GM12878 (cell line): ENCODE measurements around the gene NPPB. TPM values are rescaled to one million over a fixed set of nuclear protein-coding genes. Genes with fewer than 3 reads are reported as not detected.

Experiments used
- ATAC-seq: fragments of 200-7000 bp; cut with Tn5 transposase; 3 replicates; pipeline ENCODE4 v1.9.1; 2020; ENCODE audit warnings: mild to moderate bottlenecking, moderate library complexity
- BruUV-seq: library from RNA; stranded (reverse); fragments of 400-500 nt; replicated peaks from 2 replicates; lab custom pipeline; 2021; lab: Mats Ljungman, UMichigan
- CTCF ChIA-PET: fragments of 300-600 bp; sonication (Branson Sonifier 250); formaldehyde crosslinking; extraction: SDS; loops from one replicate; lab custom pipeline; 2021; ENCODE audit warnings: inconsistent platforms; lab: Yijun Ruan, JAX
- POLR2A ChIA-PET: fragments of 350-600 bp; formaldehyde crosslinking; extraction: SDS; loops from one replicate; lab custom pipeline; 2021; ENCODE audit warnings: inconsistent platforms; lab: Charles Lee
- RAD21 ChIA-PET: fragments of 300-600 bp; sonication (Branson Sonifier 250); formaldehyde crosslinking; loops from one replicate; lab custom pipeline; 2023; ENCODE audit warnings: antibody characterized with exemption; ENCODE audit not compliant: unreplicated experiment; lab: Charles Lee
- SMC1A ChIA-PET: fragments of 300-600 bp; sonication (Branson Sonifier 250); formaldehyde crosslinking; loops from one replicate; lab custom pipeline; 2023; ENCODE audit not compliant: unreplicated experiment, uncharacterized antibody; lab: Charles Lee
- DNase-seq: peaks from one replicate; pipeline ENCODE4 v3.0.0-alpha.2; 2011; ENCODE audit warnings: low read depth, low spot score
- FAIRE-seq: peaks from 3 replicates; lab custom pipeline; 2011; peaks lifted over from hg19 to GRCh38; lab: Jason Lieb, UNC
- H2AFZ ChIP-seq: 2 replicates; pipeline ENCODE4 v1.6.0; 2011; ENCODE audit warnings: low read depth, low read length, control low read depth; ENCODE audit not compliant: control insufficient read depth
- H3K27ac ChIP-seq: 2 replicates; pipeline ENCODE4 v1.5.1; 2011; ENCODE audit warnings: control low read depth; ENCODE audit not compliant: control insufficient read depth, insufficient read depth
- H3K27me3 ChIP-seq, 2 experiments: replicated peaks in 1 of 2; 2 replicates each; pipeline versions ENCODE4 v1.6.0 to v1.6.1; 2011; ENCODE audit warnings: low read length in 1 of 2; ENCODE audit not compliant: control insufficient read depth in 2 of 2, insufficient read depth in 2 of 2
- H3K36me3 ChIP-seq, 2 experiments: 2 replicates each; pipeline ENCODE4 v1.5.1; 2011; ENCODE audit warnings: low read length in 1 of 2; ENCODE audit not compliant: control insufficient read depth in 2 of 2, insufficient read depth in 2 of 2
- H3K4me1 ChIP-seq: 2 replicates; pipeline ENCODE4 v1.6.1; 2011; ENCODE audit warnings: mild to moderate bottlenecking, low read length, moderate library complexity, mixed read lengths; ENCODE audit not compliant: control insufficient read depth, insufficient read depth
- H3K4me2 ChIP-seq: 2 replicates; pipeline ENCODE4 v1.6.0; 2011; ENCODE audit warnings: control low read depth; ENCODE audit not compliant: control insufficient read depth, insufficient read depth
- H3K4me3 ChIP-seq: fragments of 200-600 bp; sonication (generic); 2 replicates; pipeline ENCODE4 v1.5.1; 2016
- H3K79me2 ChIP-seq: 2 replicates; pipeline ENCODE4 v1.6.0; 2011; ENCODE audit warnings: low read length; ENCODE audit not compliant: control insufficient read depth, insufficient read depth
- H3K9ac ChIP-seq: 2 replicates; pipeline ENCODE4 v1.8.0; 2011; ENCODE audit warnings: low read length, control low read depth, mixed read lengths; ENCODE audit not compliant: control insufficient read depth, insufficient read depth
- H3K9me3 ChIP-seq: replicated peaks from 3 replicates; pipeline ENCODE4 v1.5.1; 2011; ENCODE audit warnings: mild to moderate bottlenecking, low read length; ENCODE audit not compliant: control insufficient read depth, insufficient read depth
- H4K20me1 ChIP-seq: 2 replicates; pipeline ENCODE4 v1.6.0; 2011; ENCODE audit not compliant: control insufficient read depth, insufficient read depth
- CEBPZ ChIP-seq: fragments of 150-350 bp; IDR thresholded peaks from 2 replicates; pipeline ENCODE4 v1.6.1; 2016; ENCODE audit warnings: low read depth, low read length
- HDGF ChIP-seq: fragments of 450-650 bp; IDR thresholded peaks from 2 replicates; pipeline ENCODE4 v1.6.1; 2016; ENCODE audit warnings: antibody characterized with exemption
- IRF5 ChIP-seq: fragments of 450-650 bp; IDR thresholded peaks from 2 replicates; pipeline ENCODE4 v1.6.1; 2017; ENCODE audit warnings: borderline replicate concordance
- MYB ChIP-seq: fragments of 150-350 bp; IDR thresholded peaks from 2 replicates; pipeline ENCODE4 v1.6.1; 2014; ENCODE audit warnings: mild to moderate bottlenecking, low read depth, low read length, borderline replicate concordance
- POLR2A ChIP-seq: IDR thresholded peaks from 2 replicates; pipeline ENCODE4 v1.6.1; 2011; ENCODE audit warnings: low read depth, mild to moderate bottlenecking, low read length
- PRDM15 ChIP-seq: fragments of 450-650 bp; formaldehyde crosslinking; IDR thresholded peaks from 2 replicates; pipeline ENCODE4 v1.4.0; 2020; ENCODE audit warnings: mild to moderate bottlenecking, moderate library complexity
- WGBS: methylation state at CpG from one replicate; pipeline ENCODE4 v1.1.6; 2016; ENCODE audit warnings: low lambda C conversion rate; ENCODE audit not compliant: insufficient replicate concordance, insufficient coverage; ENCODE audit errors: missing lambda C conversion rate; 5-methylcytosine and 5-hydroxymethylcytosine counted together
- in situ Hi-C: fragments of 300-500 bp; cut with MboI; formaldehyde crosslinking; loops from 9 replicates; pipeline ENCODE4 v1.14.3; 2018; ENCODE audit warnings: mixed read lengths
- intact Hi-C: fragments of 100-400 bp; cut with micrococcal nuclease; formaldehyde crosslinking; loops from one replicate; pipeline ENCODE4 v1.14.2; 2022; ENCODE audit not compliant: unreplicated experiment
- polyA plus RNA-seq, 11 experiments: library from polyadenylated mRNA; depleted of rRNA in 4 of 11; unstranded in 6 of 11; stranded (reverse) in 5 of 11; fragments of >200 nt; fragmentation: Nextera tagmentation in 4 of 11; fragmentation: Illumina TruSeq in 1 of 11; extraction: Ambion mirVana in 4 of 11; extraction: Trizol in 1 of 11; gene quantifications; 1 replicate in 1 of 11; 2 replicates in 10 of 11; pipeline versions ENCODE4 v1.2.1 to v1.2.3, GENCODE V29; 2011 to 2016; ENCODE audit warnings: inconsistent platforms in 2 of 11, missing spikeins in 2 of 11, low read depth in 1 of 11
- total RNA-seq, 4 experiments: library from RNA; depleted of rRNA in 3 of 4; stranded (reverse); fragments of >200 nt in 3 of 4; fragmentation: Illumina TruSeq in 1 of 4; extraction: Trizol in 1 of 4; gene quantifications; 2 replicates each; pipeline versions ENCODE4 v1.2.1 to v1.2.3, GENCODE V29; 2013 to 2021
- TF ChIP-seq, protein P1 (sequence below): IDR thresholded peaks from 2 replicates; pipeline ENCODE4 v1.6.1; 2011; ENCODE audit warnings: borderline replicate concordance, low read depth, mild to moderate bottlenecking, moderate library complexity, low read length; ENCODE audit not compliant: insufficient read depth, poor library complexity, severe bottlenecking
- TF ChIP-seq, protein P2 (sequence below): fragments of 450-650 bp; IDR thresholded peaks from 2 replicates; pipeline ENCODE4 v1.6.1; 2016; ENCODE audit warnings: mild to moderate bottlenecking

Gene NPPB
- total and polyA plus RNA-seq, 10 of the 15 experiments (the other 5 are each of a cell fraction or from before 2014, with no cell fraction given): not detected

- TF ChIP-seq, protein P1, sequence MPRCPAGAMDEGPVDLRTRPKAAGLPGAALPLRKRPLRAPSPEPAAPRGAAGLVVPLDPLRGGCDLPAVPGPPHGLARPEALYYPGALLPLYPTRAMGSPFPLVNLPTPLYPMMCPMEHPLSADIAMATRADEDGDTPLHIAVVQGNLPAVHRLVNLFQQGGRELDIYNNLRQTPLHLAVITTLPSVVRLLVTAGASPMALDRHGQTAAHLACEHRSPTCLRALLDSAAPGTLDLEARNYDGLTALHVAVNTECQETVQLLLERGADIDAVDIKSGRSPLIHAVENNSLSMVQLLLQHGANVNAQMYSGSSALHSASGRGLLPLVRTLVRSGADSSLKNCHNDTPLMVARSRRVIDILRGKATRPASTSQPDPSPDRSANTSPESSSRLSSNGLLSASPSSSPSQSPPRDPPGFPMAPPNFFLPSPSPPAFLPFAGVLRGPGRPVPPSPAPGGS: no peak
Observed at GRCh38 chr1:11880181-11880575, 21.4 kb upstream of the NPPB start (continued).

- H3K9ac ChIP-seq: no peak overlapping the region
- H3K27me3 ChIP-seq: no peaks in the 10 kb centered on the region; a peak in 2 of 4 replicates
- BruUV-seq: no TSS peak
- intact Hi-C loops (no loop called here), in situ Hi-C loops (no loop called here)
- ChIA-PET SMC1A (no interaction called here), CTCF (interaction anchor here (0.6 to 1.1 kb wide), 2 partner anchors 39 to 95 kb away, joined by 3 read pairs; no protein-coding TSS in a partner anchor), POLR2A (no interaction called here), RAD21 (no interaction called here)
- H3K9me3 ChIP-seq: no peaks in the 10 kb centered on the region
- no peaks in the 10 kb centered on the region for H3K79me2 ChIP-seq
- H3K4me3 ChIP-seq: no peak overlapping the region
- TF ChIP-seq MYB: no peak
- no peak for TF ChIP-seq IRF5
- no peak for TF ChIP-seq POLR2A
- no peak for TF ChIP-seq HDGF
- TF ChIP-seq CEBPZ: no peak
- TF ChIP-seq PRDM15: no peak
- TF ChIP-seq, protein P2, sequence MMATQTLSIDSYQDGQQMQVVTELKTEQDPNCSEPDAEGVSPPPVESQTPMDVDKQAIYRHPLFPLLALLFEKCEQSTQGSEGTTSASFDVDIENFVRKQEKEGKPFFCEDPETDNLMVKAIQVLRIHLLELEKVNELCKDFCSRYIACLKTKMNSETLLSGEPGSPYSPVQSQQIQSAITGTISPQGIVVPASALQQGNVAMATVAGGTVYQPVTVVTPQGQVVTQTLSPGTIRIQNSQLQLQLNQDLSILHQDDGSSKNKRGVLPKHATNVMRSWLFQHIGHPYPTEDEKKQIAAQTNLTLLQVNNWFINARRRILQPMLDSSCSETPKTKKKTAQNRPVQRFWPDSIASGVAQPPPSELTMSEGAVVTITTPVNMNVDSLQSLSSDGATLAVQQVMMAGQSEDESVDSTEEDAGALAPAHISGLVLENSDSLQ: no peak
- 38% methylated on average over 28 of the region's 28 CpGs for WGBS
- H3K36me3 ChIP-seq: no peaks in the 10 kb centered on the region
- H3K27ac ChIP-seq: no peak overlapping the region
- H2AFZ ChIP-seq: no peak overlapping the region
- DNase-seq (no peak), FAIRE-seq (no peak), ATAC-seq (no peak)
- no peaks in the 10 kb centered on the region for H4K20me1 ChIP-seq
- no peaks in the 10 kb centered on the region for H3K4me1 ChIP-seq
- H3K4me2 ChIP-seq: no peak overlapping the region
Observed at GRCh38 chr1:11879311-11880180, 20.8 kb upstream of the NPPB start.
